GM18861 (cell line): Measurements from ENCODE around the gene MED13L.
"Not testable (repeated sequence)": the region's sequence is repeated elsewhere in the genome, so short reads cannot be mapped to it uniquely, and the experiment has no call there.

Source experiments
- ATAC-seq: cut with Tn5 transposase; IDR thresholded peaks from one replicate; pipeline ENCODE4 v1.9.1; 2021; ENCODE audit not compliant: unreplicated experiment

Gene MED13L

GRCh38 chr12:116248433-116248832 lies 29.1 kb downstream of the MED13L start:
- ATAC-seq = no peak

DNA sequence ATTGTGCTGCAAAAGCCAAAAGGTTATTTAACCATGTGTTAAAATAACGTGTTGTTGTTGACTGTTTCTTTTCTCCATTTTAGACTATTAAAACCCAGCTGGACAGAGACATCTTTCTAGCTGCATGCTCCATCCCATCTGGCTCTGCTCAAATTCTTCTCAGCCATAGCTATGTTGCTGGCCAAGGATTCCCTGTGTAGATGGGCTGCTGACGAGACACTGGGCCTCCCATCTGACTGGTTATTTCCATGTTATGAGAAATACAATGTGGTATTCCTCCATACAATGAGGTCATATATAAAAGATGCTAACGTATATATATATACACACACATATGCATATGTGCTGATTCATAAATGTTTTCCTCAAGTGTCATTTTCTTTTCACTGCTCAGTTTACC lies 30.1 kb downstream of the MED13L start:
- no peak for ATAC-seq

DNA sequence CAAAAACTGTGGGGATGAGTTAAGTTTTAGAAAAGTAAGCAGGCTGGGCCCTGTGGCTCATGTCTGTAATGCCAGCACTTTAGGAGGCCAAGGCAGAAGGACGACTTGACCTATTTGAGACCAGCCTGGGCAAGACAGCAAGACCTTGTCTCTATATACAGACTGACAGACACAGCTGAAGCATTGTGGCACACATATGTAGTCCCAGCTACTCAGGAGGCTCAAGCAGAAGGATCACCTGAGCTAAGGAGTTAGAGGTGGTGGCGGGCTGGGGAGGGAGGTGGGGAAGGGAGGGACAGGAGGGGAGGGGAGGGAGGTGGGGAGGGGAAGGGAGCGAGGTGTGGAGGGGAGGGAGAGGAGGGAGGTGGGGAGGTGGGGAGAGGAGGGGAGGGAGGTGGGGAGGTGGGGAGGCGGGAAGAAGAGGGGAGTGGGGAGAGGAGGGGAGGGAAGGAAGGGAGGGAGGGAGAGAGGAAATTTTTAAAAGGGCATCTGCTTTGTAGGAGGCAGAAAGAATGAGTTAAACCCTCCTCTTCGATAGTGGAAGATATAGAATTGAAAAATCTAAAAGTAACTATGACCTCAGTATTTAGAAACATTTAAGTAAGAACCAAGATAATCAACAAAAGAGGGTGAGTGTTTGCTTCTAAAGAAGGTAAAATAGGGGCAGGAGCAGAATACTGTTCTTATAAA lies 30.9 kb downstream of the MED13L start:
- ATAC-seq = no peak

DNA sequence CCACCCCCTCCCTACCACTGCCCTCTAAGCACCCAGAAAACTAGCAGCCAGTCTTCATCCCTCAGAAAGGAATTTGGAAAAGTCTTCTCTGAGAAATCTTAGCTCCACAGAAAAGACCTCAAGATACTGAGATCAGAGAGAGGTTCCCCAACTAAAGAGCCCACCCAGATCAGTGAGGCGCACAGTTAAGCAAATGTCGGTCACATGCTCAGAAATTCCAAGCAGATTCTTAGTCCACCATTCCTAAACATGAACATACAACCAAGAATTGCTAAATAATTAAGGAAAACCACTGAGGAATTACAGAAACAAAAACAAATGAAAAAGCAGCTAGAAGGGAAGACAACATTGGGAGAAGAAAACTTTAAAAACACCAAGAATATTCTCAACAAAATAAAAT lies 32.3 kb downstream of the MED13L start:
- no peak for ATAC-seq

GRCh38 chr12:116244474-116245090 lies 32.9 kb downstream of the MED13L start:
- ATAC-seq = no peak

DNA sequence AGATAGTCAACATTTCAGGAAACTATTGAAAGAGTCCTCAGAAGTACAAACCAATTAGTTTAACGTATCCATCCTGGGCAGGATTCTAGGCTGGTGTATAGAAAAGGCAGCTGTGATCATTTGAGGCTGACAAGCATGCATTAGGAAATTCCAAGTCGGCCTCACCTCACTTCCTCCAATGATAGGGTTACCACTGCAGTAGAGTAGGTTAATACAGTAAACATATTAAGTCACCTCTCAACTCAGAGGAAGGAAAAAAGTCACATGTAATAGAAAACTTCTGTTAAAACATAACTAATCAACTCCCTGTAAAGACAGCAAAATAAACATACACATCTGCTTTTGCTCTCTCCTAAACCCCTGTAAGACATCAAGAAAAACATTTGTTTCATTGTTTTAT lies 33.5 kb downstream of the MED13L start:
- no peak for ATAC-seq

DNA sequence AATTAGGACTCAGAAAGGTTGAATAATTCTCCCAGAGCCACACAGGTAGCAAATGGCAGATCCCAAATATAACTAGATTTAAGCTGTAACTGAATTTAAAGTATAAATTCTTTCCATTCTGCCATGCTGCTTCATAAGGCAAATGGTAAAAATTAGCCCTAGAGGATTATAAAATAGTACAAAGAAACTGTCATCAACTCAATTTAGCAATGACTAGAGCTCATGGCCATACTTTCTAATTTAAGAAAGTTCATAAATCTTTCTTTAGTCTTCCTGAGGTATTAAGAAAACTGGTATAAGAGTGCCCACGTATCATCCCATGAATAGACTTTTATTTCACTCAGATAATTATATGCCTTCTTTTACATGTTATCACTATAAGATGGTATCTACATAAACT lies 34.8 kb downstream of the MED13L start:
- ATAC-seq = no peak

DNA sequence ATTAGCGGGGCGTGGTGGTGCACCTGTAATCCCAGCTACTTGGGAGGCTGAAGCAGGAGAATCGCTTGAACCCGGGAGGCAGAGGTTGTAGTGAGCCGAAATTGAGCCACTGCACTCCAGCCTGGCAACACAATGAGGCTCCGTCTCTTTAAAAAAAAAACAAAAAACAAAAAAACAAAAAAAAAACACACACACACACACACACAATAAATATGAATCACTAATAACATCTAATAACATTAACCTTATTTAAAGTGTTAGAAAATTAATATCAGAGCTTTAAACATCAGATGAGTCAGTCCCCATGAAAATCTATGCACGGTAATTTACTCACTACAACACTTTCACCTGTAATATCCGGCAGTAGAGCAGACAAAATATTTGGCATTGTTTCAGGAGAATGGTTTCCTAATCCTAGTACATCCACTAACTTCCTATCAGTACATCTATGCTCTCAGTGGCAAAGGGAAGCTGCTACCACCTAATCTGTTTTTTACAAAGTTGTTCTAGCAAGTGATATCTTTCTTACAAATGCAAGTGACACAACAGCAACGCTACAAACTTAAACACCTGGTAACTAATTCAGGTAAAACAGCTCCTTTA lies 36.2 kb downstream of the MED13L start:
- no peak for ATAC-seq

GRCh38 chr12:116238570-116239119 lies 38.8 kb downstream of the MED13L start:
- not testable (repeated sequence) for ATAC-seq

DNA sequence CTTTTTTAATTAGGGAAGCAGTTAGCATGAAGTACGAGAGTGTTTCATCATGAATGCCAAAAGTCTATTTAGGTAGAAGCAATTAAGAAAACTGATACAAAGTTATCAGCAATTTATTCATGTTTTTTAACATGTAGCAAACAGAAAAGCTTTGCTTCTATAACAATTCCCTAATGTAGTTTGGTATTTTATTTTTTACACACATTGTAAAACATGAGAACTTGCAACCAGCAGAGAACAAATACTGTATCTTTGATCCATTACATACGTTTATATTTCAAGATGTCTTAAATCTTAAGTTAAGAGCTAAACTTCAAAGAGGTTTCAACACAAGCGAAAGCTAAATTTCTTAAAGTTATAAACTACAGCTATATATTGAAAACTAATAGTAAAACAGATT lies 39.3 kb downstream of the MED13L start:
- ATAC-seq = no peak

DNA sequence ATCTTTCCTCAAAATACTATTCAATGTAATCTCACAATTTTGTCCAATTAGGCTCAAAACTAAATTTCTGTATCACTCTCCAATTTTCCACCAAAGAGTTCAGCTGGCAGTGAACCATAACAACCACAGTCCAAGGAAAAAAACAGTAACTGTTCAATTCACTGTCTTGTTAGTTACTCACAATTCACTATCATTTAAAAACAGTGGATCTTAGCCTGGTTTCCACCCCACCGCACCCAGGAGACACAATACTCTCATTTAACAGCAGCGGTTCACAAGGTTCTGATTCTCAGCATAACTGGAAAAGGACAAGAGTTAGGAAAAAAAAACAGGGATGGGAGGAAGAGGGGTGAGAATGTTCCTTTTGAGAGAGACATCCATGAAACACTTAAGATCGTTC lies 40.5 kb downstream of the MED13L start:
- ATAC-seq = no peak

DNA sequence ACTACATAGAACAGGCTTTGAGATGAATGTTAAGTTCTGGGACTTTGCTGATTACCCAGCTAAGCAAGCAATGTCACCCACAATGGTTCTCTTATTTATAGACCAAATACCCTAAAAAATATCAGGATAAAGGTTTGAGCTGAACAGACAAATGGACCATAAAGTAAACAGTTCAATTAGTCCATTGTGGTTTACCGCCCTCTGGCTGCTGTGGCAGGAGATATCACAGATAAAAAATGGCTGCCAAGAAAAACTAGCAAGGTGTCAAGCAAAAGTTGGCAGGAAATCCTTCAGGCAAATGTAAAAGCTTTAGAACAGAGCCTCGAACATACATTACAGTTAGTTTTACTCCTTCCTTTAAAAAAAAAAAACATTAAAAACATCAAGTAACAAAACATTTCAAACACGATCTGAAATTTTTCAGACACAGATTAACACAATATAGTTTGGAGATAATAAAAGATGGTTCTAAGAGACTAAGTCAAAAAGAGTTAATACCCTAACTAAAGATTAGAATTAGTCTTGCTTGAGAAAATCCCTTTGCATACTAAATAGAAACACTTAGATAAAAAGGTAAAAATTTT lies 41.3 kb downstream of the MED13L start:
- no peak for ATAC-seq

DNA sequence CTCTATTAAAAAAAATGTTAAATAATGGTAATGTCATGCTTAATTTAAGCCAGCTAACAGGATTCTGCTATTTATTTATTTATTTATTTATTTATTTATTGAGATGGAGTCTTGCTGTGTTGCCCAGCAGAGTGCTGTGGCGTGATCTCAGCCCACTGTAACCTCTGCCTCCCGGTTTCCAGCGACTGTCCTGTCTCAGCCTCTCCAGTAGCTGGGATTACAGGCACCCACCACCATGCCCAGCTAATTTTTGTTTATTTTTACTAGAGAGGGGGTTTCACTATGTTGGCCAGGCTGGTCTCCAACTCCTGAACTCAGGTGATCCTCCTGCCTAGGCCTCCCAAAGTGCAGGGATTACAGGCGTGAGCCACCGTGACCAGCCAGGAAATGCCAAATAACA lies 43.3 kb downstream of the MED13L start:
- not testable (repeated sequence) for ATAC-seq

DNA sequence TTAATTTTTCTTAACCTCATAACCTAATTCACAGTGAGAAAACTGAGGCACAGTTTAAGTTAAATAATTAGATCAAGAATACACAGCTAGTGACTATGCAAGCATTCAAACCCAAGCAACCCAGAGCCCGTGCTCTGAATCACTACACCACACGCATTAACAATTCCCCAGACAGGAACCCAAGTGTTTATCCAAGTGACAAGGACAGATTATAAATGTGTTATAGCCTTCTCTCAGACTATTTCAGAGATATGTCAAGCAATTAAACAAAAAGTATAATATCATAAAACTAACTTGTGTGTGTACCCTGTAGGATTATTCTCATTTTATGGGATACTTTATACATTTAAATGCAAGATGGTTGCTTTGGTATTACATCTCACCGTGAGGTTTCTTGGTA lies 43.8 kb downstream of the MED13L start:
- no peak for ATAC-seq

- no peak for ATAC-seq
These were observed 49.7 kb downstream of the MED13L start for GRCh38 chr12:116227811-116228210.

- ATAC-seq = no peak
These were observed 51.5 kb downstream of the MED13L start for GRCh38 chr12:116226026-116226425.

- ATAC-seq = no peak
These were observed 55.1 kb downstream of the MED13L start for GRCh38 chr12:116222358-116222757.

DNA sequence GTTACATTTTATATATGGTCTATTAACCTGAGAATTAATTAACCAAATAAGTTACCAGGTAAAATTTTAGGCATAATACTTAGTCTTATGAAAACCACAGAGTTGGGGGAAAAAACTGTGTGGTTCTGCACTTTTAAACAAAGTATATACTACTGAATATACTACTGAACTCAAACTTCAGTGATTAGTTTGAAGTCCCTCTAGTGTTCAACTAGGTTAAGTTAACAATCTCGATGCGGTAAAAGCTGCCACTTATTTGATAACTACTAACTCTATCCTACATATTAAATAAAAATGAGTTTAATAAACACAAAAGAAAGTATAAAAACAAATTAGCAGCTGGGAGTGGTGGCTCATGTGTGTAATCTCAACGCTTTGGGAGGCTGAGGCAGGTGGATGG lies 56.7 kb downstream of the MED13L start:
- ATAC-seq = no peak

GRCh38 chr12:116217045-116217735 lies 60.3 kb downstream of the MED13L start:
- no peak for ATAC-seq

GRCh38 chr12:116216022-116216756 lies 61.3 kb downstream of the MED13L start:
- no peak for ATAC-seq

GRCh38 chr12:116215023-116215422 lies 62.5 kb downstream of the MED13L start:
- ATAC-seq = no peak
